HCT116 (cell line): ENCODE results near the gene TENM3. TPM values are rescaled to one million over a fixed set of nuclear protein-coding genes. Genes with fewer than 3 reads are reported as not detected.

Experiments
- ATAC-seq: fragments of 200-7000 bp; cut with Tn5 transposase; 2 replicates; pipeline ENCODE4 v1.9.1; 2020; ENCODE audit warnings: mild to moderate bottlenecking, moderate library complexity
- BruUV-seq: library from RNA; stranded (reverse); fragments of 400-500 nt; replicated peaks from 2 replicates; lab custom pipeline; 2021; lab: Mats Ljungman, UMichigan
- CTCF ChIA-PET: fragments of 300-600 bp; sonication (Branson Sonifier 250); formaldehyde crosslinking; loops from one replicate; lab custom pipeline; 2021; ENCODE audit warnings: antibody characterized with exemption; lab: Charles Lee
- POLR2A ChIA-PET: fragments of 300-600, 350-600 bp; sonication (Branson Sonifier 250); formaldehyde crosslinking; loops from one replicate; lab custom pipeline; 2021; ENCODE audit warnings: antibody characterized with exemption; lab: Charles Lee
- RAD21 ChIA-PET, 2 experiments: fragments of 300-600 bp; sonication (Branson Sonifier 250); formaldehyde crosslinking; loops; one replicate each; lab custom pipeline; 2023; ENCODE audit warnings: low total read pairs in 2 of 2; ENCODE audit not compliant: uncharacterized antibody in 2 of 2, unreplicated experiment in 2 of 2, low non-redundant PET in 1 of 2; lab: Charles Lee
- DNase-seq: peaks from one replicate; pipeline ENCODE4 v3.0.0-alpha.2; 2010; ENCODE audit warnings: low read depth, low spot score
- H2AFZ ChIP-seq: fragments of 200-600 bp; shearing (Covaris generic), sonication (generic); 2 replicates; pipeline ENCODE4 v1.6.1; 2017; ENCODE audit warnings: low read depth, mixed run types, mixed read lengths, antibody characterized with exemption, low read length; ENCODE audit not compliant: poor library complexity, severe bottlenecking
- H3K27ac ChIP-seq: 2 replicates; pipeline ENCODE4 v1.5.1; 2012; ENCODE audit warnings: low read depth, low read length
- H3K27me3 ChIP-seq: fragments of 200-600 bp; sonication (generic); 2 replicates; pipeline ENCODE4 v1.6.1; 2016; ENCODE audit warnings: mixed run types, low read length, mixed read lengths; ENCODE audit not compliant: insufficient read depth
- H3K36me3 ChIP-seq, 2 experiments: fragments of 200-500 bp in 1 of 2; fragments of 200-600 bp in 1 of 2; sonication (Bioruptor generic) in 1 of 2; sonication (generic) in 1 of 2; 2 replicates each; pipeline versions ENCODE4 v1.5.1 to v1.6.1; 2014 to 2016; ENCODE audit warnings: low read length in 2 of 2, inconsistent platforms in 1 of 2, mixed read lengths in 1 of 2, mixed run types in 1 of 2; ENCODE audit not compliant: insufficient read depth in 2 of 2, control insufficient read depth in 1 of 2
- H3K4me1 ChIP-seq, 2 experiments: fragments of 200-600 bp in 1 of 2; sonication (generic) in 1 of 2; 2 replicates each; pipeline versions ENCODE4 v1.5.1 to v1.6.1; 2012 to 2017; ENCODE audit warnings: low read length in 2 of 2, inconsistent platforms in 1 of 2, mild to moderate bottlenecking in 1 of 2, mixed read lengths in 1 of 2, mixed run types in 1 of 2, moderate library complexity in 1 of 2; ENCODE audit not compliant: insufficient read depth in 2 of 2, control insufficient read depth in 1 of 2
- H3K4me2 ChIP-seq: fragments of 200-600 bp; sonication (generic); 2 replicates; pipeline ENCODE4 v1.6.1; 2017; ENCODE audit warnings: mixed run types, low read length, mixed read lengths
- H3K4me3 ChIP-seq, 2 experiments: fragments of 200-600 bp in 1 of 2; sonication (generic) in 1 of 2; replicated peaks in 1 of 2; 2 replicates each; pipeline ENCODE4 v1.5.1; 2011 to 2016; ENCODE audit warnings: low read length in 2 of 2, control low read depth in 1 of 2, low read depth in 1 of 2, mild to moderate bottlenecking in 1 of 2, mixed read lengths in 1 of 2, mixed run types in 1 of 2
- H3K79me2 ChIP-seq: fragments of 200-600 bp; sonication (generic); 2 replicates; pipeline ENCODE4 v1.6.1; 2017; ENCODE audit warnings: mild to moderate bottlenecking, mixed run types, low read length, moderate library complexity, mixed read lengths; ENCODE audit not compliant: insufficient read depth
- H3K9ac ChIP-seq: fragments of 200-600 bp; sonication (generic); 2 replicates; pipeline ENCODE4 v1.6.1; 2016; ENCODE audit warnings: low read length, mixed read lengths
- H3K9me2 ChIP-seq: fragments of 200-600 bp; sonication (generic), shearing (Covaris generic); 2 replicates; pipeline ENCODE4 v1.6.1; 2017; ENCODE audit warnings: mixed run types, mild to moderate bottlenecking, moderate library complexity; ENCODE audit not compliant: insufficient read depth
- H3K9me3 ChIP-seq, 2 experiments: fragments of 200-500 bp in 1 of 2; fragments of 200-600 bp in 1 of 2; sonication (Bioruptor generic) in 1 of 2; sonication (generic) in 1 of 2; 2 replicates each; pipeline ENCODE4 v1.6.1; 2014 to 2017; ENCODE audit warnings: low read length in 2 of 2, mixed read lengths in 2 of 2, inconsistent platforms in 1 of 2, low read depth in 1 of 2, mild to moderate bottlenecking in 1 of 2, mixed run types in 1 of 2, moderate library complexity in 1 of 2; ENCODE audit not compliant: control insufficient read depth in 1 of 2, insufficient read depth in 1 of 2
- H4K20me1 ChIP-seq: fragments of 200-600 bp; sonication (generic), shearing (Covaris generic); 2 replicates; pipeline ENCODE4 v1.6.1; 2017; ENCODE audit warnings: mixed run types, mild to moderate bottlenecking, moderate library complexity; ENCODE audit not compliant: insufficient read depth
- CEBPB ChIP-seq: IDR thresholded peaks from 2 replicates; pipeline ENCODE4 v1.6.1; 2012; ENCODE audit warnings: low read depth
- ELF1 ChIP-seq: IDR thresholded peaks from 2 replicates; pipeline ENCODE4 v1.6.1; 2012; ENCODE audit warnings: low read depth, borderline replicate concordance
- EZH2 ChIP-seq: fragments of 200-600 bp; sonication (generic); IDR thresholded peaks from 2 replicates; pipeline ENCODE4 v1.6.1; 2017; ENCODE audit warnings: antibody characterized with exemption, mixed run types
- POLR2A ChIP-seq: IDR thresholded peaks from 2 replicates; pipeline ENCODE4 v1.7.0; 2011; ENCODE audit warnings: borderline replicate concordance; ENCODE audit not compliant: insufficient read depth, insufficient read length; ENCODE audit errors: extremely low read depth
- POLR2AphosphoS5 ChIP-seq: IDR thresholded peaks from 2 replicates; pipeline ENCODE4 v1.6.1; 2011; ENCODE audit warnings: mild to moderate bottlenecking, low read depth, low read length, moderate library complexity
- SP1 ChIP-seq: IDR thresholded peaks from 2 replicates; pipeline ENCODE4 v1.6.1; 2012; ENCODE audit warnings: low read depth
- TCF7L2 ChIP-seq: IDR thresholded peaks from 2 replicates; pipeline ENCODE4 v1.7.0; 2011; ENCODE audit warnings: borderline replicate concordance, inconsistent platforms; ENCODE audit not compliant: insufficient read depth, insufficient read length; ENCODE audit errors: extremely low read depth
- intact Hi-C: fragments of 100-400 bp; cut with micrococcal nuclease; formaldehyde crosslinking; loops from 2 replicates; pipeline ENCODE4 v1.10.0; 2022
- total RNA-seq: library from RNA; stranded (reverse); gene quantifications from one replicate; pipeline ENCODE4 v1.2.1, GENCODE V29; 2021; ENCODE audit not compliant: unreplicated experiment
- TF ChIP-seq, protein P1 (sequence below), 3 experiments: fragments of 200-600 bp in 1 of 3; sonication (generic) in 1 of 3; IDR thresholded peaks in 2 of 3; conservative IDR thresholded peaks in 1 of 3; 2 replicates each; pipeline ENCODE4 v1.5.1; 2012 to 2017; ENCODE audit warnings: low read depth in 2 of 3, low read length in 2 of 3, antibody characterized with exemption in 1 of 3, borderline replicate concordance in 1 of 3, control low read depth in 1 of 3, mild to moderate bottlenecking in 1 of 3, mixed read lengths in 1 of 3, mixed run types in 1 of 3, moderate library complexity in 1 of 3; ENCODE audit not compliant: insufficient read depth in 1 of 3
- TF ChIP-seq, protein P2 (sequence below): IDR thresholded peaks from 2 replicates; pipeline ENCODE4 v1.6.1; 2012
- TF ChIP-seq, protein P3 (sequence below): IDR thresholded peaks from 2 replicates; pipeline ENCODE4 v1.6.1; 2011; ENCODE audit warnings: mild to moderate bottlenecking, low read length, moderate library complexity; ENCODE audit not compliant: insufficient replicate concordance; ENCODE audit errors: extremely low read depth
- TF ChIP-seq, protein P4 (sequence below): IDR thresholded peaks from 2 replicates; pipeline ENCODE4 v1.6.1; 2012
- TF ChIP-seq, protein P5 (sequence below): IDR thresholded peaks from 2 replicates; pipeline ENCODE4 v1.6.1; 2012; ENCODE audit warnings: low read depth

Gene TENM3
- total RNA-seq, 1 experiment from 2014 or later, result 0.54 TPM

DNA sequence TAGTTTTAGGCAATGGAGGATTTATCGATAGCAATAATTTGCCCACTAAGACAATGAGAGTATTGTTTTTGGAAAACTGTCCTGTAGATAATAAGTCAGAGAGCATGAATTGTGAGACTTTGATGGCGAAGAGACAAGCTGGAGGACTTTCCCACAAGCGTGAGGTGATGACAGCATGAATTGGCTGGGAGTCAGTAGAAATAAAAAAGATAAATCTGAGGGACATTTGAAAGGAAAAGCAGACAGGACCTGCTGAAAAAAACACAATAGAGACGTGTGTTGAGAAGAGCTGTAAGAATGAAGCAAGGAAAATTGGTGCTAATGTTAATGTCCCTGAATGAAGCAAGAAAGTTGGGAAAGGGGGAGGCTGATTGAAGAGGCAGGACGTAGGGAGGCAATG is 440.5 kb downstream of the TENM3 start:
- TF ChIP-seq, protein P1, sequence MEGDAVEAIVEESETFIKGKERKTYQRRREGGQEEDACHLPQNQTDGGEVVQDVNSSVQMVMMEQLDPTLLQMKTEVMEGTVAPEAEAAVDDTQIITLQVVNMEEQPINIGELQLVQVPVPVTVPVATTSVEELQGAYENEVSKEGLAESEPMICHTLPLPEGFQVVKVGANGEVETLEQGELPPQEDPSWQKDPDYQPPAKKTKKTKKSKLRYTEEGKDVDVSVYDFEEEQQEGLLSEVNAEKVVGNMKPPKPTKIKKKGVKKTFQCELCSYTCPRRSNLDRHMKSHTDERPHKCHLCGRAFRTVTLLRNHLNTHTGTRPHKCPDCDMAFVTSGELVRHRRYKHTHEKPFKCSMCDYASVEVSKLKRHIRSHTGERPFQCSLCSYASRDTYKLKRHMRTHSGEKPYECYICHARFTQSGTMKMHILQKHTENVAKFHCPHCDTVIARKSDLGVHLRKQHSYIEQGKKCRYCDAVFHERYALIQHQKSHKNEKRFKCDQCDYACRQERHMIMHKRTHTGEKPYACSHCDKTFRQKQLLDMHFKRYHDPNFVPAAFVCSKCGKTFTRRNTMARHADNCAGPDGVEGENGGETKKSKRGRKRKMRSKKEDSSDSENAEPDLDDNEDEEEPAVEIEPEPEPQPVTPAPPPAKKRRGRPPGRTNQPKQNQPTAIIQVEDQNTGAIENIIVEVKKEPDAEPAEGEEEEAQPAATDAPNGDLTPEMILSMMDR (IDR thresholded peaks at IDR 0.05 in 2 of 3, conservative IDR thresholded peaks at IDR 0.05 in 1 of 3; ENCODE audit: borderline replicate concordance in 1 of 3, insufficient read depth in 1 of 3, low read depth in 2 of 3, low read length in 2 of 3), result no peak
- no peak for TF ChIP-seq POLR2A
- no peak for TF ChIP-seq POLR2AphosphoS5
- TF ChIP-seq, protein P2, sequence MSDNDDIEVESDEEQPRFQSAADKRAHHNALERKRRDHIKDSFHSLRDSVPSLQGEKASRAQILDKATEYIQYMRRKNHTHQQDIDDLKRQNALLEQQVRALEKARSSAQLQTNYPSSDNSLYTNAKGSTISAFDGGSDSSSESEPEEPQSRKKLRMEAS, result no peak
- ChIA-PET RAD21 (no interaction called here), POLR2A (no interaction called here), CTCF (no interaction called here)
- H3K36me3 ChIP-seq, result no peaks in the 10 kb centered on the region
- H3K9me3 ChIP-seq, result no peaks in the 10 kb centered on the region
- H3K9ac ChIP-seq, result no peak overlapping the region
- DNase-seq (no peak), ATAC-seq (no peak)
- no peaks in the 10 kb centered on the region for H4K20me1 ChIP-seq
- no peak overlapping the region for H3K4me2 ChIP-seq
- peaks cover 56% of the 10 kb centered on the region for H3K27me3 ChIP-seq
- no peak overlapping the region for H3K27ac ChIP-seq
- H2AFZ ChIP-seq, result no peak overlapping the region
- no peaks in the 10 kb centered on the region for H3K9me2 ChIP-seq
- no peak overlapping the region for H3K4me3 ChIP-seq
- intact Hi-C loops, result no loop called here
- H3K79me2 ChIP-seq, result no peaks in the 10 kb centered on the region
- no peaks in the 10 kb centered on the region for H3K4me1 ChIP-seq
- BruUV-seq, result no TSS peak

DNA sequence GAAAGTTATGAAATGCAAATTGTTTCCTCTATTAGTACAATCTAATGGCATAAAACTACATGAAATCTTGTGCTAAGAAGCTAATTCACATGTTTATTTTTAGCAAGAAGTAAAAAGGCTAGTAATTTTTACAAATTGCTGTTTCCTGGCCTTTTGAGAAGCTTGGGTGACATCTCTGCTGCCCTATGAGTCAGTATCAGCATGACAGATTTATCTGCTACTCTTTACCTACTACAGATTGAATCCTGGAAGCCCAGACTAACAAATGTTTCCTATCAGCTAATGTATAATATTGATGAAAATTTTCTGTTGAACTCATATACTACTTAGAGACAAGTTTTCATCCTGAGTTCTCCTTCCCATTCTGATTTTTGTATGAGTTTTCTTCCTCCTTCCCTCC is 441.6 kb downstream of the TENM3 start:
- Histone ChIP-seq H3K9ac (no peak overlapping the region), H4K20me1 (no peaks in the 10 kb centered on the region), H3K36me3 (no peaks in the 10 kb centered on the region), H3K27ac (no peak overlapping the region), H3K4me1 (no peaks in the 10 kb centered on the region), H2AFZ (no peak overlapping the region), H3K9me2 (no peaks in the 10 kb centered on the region), H3K9me3 (no peaks in the 10 kb centered on the region), H3K4me2 (no peak overlapping the region), H3K4me3 (no peak overlapping the region), H3K79me2 (no peaks in the 10 kb centered on the region), H3K27me3 (peaks cover 51% of the 10 kb centered on the region)
- ATAC-seq, result no peak
- DNase-seq, result no peak
- CTCF ChIA-PET, result no interaction called here
- BruUV-seq, result no TSS peak
- intact Hi-C loops, result no loop called here
- RAD21 ChIA-PET, result no interaction called here
- POLR2A ChIA-PET, result no interaction called here
- TF ChIP-seq CEBPB (no peak), POLR2A (no peak), ELF1 (no peak), EZH2 (no peak), TCF7L2 (no peak), SP1 (no peak)
- TF ChIP-seq, protein P3, sequence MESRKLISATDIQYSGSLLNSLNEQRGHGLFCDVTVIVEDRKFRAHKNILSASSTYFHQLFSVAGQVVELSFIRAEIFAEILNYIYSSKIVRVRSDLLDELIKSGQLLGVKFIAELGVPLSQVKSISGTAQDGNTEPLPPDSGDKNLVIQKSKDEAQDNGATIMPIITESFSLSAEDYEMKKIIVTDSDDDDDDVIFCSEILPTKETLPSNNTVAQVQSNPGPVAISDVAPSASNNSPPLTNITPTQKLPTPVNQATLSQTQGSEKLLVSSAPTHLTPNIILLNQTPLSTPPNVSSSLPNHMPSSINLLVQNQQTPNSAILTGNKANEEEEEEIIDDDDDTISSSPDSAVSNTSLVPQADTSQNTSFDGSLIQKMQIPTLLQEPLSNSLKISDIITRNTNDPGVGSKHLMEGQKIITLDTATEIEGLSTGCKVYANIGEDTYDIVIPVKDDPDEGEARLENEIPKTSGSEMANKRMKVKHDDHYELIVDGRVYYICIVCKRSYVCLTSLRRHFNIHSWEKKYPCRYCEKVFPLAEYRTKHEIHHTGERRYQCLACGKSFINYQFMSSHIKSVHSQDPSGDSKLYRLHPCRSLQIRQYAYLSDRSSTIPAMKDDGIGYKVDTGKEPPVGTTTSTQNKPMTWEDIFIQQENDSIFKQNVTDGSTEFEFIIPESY, result no peak
- TF ChIP-seq, protein P4, sequence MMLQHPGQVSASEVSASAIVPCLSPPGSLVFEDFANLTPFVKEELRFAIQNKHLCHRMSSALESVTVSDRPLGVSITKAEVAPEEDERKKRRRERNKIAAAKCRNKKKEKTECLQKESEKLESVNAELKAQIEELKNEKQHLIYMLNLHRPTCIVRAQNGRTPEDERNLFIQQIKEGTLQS, result no peak
- TF ChIP-seq, protein P5, sequence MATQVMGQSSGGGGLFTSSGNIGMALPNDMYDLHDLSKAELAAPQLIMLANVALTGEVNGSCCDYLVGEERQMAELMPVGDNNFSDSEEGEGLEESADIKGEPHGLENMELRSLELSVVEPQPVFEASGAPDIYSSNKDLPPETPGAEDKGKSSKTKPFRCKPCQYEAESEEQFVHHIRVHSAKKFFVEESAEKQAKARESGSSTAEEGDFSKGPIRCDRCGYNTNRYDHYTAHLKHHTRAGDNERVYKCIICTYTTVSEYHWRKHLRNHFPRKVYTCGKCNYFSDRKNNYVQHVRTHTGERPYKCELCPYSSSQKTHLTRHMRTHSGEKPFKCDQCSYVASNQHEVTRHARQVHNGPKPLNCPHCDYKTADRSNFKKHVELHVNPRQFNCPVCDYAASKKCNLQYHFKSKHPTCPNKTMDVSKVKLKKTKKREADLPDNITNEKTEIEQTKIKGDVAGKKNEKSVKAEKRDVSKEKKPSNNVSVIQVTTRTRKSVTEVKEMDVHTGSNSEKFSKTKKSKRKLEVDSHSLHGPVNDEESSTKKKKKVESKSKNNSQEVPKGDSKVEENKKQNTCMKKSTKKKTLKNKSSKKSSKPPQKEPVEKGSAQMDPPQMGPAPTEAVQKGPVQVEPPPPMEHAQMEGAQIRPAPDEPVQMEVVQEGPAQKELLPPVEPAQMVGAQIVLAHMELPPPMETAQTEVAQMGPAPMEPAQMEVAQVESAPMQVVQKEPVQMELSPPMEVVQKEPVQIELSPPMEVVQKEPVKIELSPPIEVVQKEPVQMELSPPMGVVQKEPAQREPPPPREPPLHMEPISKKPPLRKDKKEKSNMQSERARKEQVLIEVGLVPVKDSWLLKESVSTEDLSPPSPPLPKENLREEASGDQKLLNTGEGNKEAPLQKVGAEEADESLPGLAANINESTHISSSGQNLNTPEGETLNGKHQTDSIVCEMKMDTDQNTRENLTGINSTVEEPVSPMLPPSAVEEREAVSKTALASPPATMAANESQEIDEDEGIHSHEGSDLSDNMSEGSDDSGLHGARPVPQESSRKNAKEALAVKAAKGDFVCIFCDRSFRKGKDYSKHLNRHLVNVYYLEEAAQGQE, result no peak
